ENCODE measurements around the gene CHST8.

The CHST8 gene

DNA sequence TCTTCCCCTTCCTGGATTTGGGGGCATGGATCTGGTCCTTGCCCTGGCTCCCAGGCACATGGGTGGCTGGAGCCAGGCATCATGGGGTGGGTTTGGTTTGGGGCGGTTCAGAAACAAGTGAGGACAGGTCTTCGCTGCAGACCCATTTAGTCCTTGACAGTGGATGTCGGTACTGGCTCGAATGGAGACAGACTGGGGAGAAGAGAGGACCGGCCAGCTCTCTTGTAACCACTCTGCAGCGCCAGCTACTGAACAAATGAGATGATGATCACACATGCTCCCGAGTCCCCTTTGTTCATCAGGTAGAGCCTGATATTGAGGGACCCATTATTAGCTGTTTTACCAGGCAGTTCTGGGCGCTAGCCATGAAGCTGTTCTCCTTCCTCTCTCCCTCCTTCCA lies 64.5 kb downstream of the CHST8 start:
- no peak overlapping the region for H3K4me3 ChIP-seq (ENCODE audit: low read length)
- TF ChIP-seq, protein P1, sequence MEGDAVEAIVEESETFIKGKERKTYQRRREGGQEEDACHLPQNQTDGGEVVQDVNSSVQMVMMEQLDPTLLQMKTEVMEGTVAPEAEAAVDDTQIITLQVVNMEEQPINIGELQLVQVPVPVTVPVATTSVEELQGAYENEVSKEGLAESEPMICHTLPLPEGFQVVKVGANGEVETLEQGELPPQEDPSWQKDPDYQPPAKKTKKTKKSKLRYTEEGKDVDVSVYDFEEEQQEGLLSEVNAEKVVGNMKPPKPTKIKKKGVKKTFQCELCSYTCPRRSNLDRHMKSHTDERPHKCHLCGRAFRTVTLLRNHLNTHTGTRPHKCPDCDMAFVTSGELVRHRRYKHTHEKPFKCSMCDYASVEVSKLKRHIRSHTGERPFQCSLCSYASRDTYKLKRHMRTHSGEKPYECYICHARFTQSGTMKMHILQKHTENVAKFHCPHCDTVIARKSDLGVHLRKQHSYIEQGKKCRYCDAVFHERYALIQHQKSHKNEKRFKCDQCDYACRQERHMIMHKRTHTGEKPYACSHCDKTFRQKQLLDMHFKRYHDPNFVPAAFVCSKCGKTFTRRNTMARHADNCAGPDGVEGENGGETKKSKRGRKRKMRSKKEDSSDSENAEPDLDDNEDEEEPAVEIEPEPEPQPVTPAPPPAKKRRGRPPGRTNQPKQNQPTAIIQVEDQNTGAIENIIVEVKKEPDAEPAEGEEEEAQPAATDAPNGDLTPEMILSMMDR (conservative IDR thresholded peaks at IDR 0.05; ENCODE audit: low read depth, low read length) = no peak
- no peak for DNase-seq (ENCODE audit: low read depth)

DNA sequence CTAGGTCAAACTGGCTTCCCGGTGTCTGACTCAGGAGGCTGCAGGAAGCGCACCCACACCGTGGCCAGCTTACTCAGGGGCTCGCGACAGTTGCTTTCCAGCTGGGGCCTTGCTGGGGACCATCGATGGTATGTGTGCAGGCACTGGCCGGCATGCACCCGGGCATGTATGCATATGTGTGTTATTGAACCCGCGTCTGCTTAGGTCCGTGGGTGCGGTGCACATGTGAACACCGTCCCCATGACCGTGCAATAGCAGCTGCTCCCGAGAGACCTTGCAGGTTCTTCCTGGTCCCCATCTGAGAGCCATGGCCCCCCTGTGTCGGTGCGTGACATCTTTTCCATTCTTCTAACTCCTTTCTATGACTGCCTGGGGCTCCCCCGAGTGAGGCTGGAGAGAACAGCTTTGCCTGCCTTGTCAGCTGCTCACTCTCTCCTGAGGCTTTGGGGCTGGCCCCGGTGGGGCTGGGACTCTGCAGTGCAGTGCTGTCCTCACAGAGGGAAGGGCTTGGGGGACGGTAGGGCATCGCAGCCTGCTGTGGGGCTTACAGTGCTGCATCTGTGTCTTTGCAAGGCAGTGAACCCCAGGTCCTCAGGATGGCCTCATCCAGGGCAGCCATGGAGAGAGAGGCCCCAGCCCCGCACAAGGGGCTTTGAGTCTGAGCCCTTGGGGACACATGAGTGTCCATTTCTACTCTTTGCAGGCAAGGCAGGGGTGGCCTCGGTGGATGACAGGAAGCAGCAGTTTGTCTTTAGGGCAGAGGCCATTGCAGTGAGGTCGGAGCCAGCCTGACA lies 65.1 kb downstream of the CHST8 start:
- DNase-seq (ENCODE audit: low read depth) = no peak
- TF ChIP-seq, protein P1 (conservative IDR thresholded peaks at IDR 0.05; ENCODE audit: low read depth, low read length) = no peak
- H3K4me3 ChIP-seq (ENCODE audit: low read length) = no peak overlapping the region

DNA sequence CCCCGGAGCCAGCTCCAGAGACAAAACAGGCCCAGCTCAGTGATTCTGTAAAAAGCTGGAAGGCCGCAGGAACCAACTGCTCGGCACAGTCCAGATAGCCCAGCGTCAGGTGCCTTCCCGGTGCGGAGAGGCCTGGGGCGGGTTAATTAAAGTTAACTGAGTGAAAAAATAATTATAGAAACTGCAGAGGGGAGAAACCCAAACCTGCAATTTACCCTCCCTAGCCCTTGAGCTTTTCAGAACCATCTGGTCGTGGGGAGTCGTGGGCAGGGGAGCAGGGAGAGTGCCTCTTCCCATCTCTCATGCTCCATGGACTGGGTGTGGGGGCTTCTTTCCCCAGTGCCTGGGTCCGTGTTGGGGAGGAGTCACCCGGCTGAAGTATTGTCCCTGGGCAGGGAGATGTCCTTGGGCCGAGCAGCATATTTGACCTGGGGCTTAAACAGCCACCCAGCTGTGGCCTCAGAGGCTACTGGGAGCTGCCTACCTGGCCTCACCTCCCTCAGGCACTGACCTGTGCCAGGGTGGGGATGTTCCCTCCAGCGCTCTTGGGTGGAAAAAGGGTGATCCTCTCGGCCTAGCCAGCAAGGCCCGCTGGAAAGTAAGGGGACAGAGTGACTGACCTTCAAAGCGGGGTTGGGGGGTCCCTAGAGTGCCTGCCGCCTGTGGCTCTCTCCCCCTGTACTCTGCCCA lies 65.9 kb downstream of the CHST8 start:
- no peak for DNase-seq (ENCODE audit: low read depth)
- TF ChIP-seq, protein P1 (conservative IDR thresholded peaks at IDR 0.05; ENCODE audit: low read depth, low read length) = no peak
- H3K4me3 ChIP-seq (ENCODE audit: low read length) = no peak overlapping the region

DNA sequence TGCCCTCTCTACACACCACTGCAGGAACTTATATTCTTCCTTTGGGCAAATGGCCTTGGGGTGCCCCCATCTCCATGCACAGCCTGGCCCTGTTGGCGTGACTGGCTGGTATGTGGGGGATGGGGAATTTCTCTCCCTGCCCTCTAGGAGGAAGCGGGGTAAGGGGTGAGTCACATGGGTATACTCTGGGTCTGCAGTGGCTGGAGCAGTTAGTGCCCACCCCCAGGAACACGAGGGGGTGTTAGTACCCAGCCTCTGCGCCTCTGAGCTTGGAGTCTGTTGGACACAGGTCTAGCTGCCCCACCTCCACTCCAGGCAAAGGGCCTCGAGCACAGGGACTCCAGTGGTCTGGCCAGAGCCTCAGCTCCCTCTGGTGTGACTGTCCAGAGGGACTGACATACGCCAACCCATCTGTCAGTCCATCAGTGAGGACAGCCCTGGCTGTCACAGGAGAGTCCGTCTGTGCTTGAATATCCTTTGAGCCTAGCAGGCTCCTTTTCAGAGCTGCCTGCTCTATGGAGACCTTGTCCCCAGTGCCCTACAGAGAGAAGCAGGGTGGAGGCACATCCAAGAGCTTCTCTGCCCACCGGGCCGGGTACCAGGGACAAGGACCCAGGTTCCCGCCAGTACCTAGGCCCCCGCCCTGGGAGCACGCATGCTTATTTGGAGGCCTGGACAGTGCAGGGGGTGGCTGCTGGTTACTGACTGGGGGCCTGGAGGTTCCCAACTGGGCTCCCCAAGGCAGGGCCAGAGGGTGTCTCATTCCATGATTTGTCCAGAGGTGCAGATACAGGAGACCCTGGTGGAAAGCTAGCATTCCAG lies 66.6 kb downstream of the CHST8 start:
- TF ChIP-seq, protein P1 (conservative IDR thresholded peaks at IDR 0.05; ENCODE audit: low read depth, low read length) = no peak
- no peak for DNase-seq (ENCODE audit: low read depth)
- H3K4me3 ChIP-seq (ENCODE audit: low read length) = no peak overlapping the region

DNA sequence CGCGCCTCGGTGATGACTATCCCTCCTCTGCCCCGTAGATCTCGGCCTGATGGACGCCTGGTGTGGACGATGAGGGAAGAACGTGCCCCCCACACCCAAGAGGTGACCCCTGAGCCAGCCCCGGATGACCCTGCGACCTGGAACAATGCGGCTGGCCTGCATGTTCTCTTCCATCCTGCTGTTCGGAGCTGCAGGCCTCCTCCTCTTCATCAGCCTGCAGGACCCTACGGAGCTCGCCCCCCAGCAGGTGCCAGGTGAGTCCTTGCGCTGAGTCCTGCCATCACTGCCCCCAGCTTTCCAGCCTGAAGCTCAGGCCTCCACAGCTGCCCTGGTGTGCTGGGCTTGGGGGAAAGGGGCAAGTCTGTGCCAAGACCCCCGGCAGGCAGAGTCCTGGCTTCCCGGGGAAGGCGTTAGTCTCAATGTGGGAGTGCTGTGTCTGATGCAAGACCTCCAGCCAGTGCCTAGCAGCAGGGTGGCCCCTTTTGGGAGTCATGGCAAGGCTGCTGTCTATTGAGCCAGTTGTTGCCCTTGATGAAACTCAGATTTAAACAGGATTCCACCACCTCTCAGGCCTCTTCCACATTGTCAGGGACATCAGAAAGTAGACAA lies 67.5 kb downstream of the CHST8 start:
- TF ChIP-seq, protein P1 (conservative IDR thresholded peaks at IDR 0.05; ENCODE audit: low read depth, low read length) = no peak
- H3K4me3 ChIP-seq (ENCODE audit: low read length) = no peak overlapping the region
- DNase-seq (ENCODE audit: low read depth) = no peak

DNA sequence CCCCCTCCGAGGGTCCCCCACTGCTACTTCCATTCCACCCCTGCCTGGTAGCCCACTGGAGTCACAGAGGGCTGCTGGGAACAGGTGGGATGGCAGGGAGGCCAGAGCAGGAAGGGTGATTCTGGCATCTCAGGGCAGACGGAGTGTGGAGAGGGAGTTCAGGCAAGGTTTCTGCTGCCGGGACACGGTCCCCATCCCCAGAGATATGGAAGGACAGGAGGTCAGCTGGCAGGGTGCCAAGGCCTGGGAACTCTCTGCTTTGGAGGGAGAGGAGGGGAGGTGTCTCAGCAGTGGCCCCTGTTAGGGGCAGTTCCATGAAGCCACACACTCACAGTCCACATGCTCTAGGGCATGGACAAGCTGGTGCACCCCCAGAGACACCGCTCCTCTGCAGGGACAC lies 68.1 kb downstream of the CHST8 start:
- TF ChIP-seq, protein P1 (conservative IDR thresholded peaks at IDR 0.05; ENCODE audit: low read depth, low read length) = no peak

More for the DNA sequence above, 68.1 kb downstream of the CHST8 start:
- H3K4me3 ChIP-seq (ENCODE audit: low read length) = no peak overlapping the region
- DNase-seq (ENCODE audit: low read depth) = no peak
